ENCODE data around the gene RPP40. TPM values are rescaled to one million over a fixed set of nuclear protein-coding genes. Genes with fewer than 3 reads are reported as not detected.

Gene RPP40
- polyA plus RNA-seq, 1 of the 3 experiments (the other 2 are of a cell fraction) = 9.8 TPM

DNA sequence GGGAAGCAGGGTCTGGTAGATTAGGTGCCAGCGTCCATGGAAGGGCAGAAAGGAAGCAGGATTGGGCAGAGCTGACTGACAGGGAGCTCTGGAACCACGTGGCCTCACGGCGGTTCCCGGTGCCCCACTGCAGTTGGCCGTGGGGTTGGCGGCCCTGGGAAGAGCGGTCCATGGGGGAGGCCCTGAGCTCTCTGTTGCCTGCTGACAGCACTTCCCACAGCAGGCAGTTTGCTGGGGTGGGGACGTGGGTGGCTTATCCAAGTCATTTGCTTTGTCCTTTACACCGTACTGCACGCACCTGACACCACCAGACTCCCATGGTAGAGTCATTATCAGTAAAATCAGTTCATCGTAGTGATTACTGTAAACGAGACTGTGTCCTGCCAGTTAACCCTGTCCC is 56.1 kb downstream of the RPP40 start:
- Histone ChIP-seq H3K9me3 (no peaks in the 10 kb centered on the region), H3K4me2 (no peak overlapping the region), H3K4me1 (ENCODE audit: control insufficient read depth in 1 of 2, insufficient read depth in 2 of 2, low read depth in 1 of 2, low read length in 1 of 2) (peaks cover 7 to 9% of the 10 kb centered on the region in 2 experiments; a peak in 3 of 4 replicates), H3K79me2 (ENCODE audit: insufficient read depth) (no peaks in the 10 kb centered on the region), H3K36me3 (replicated peaks in 1 of 2; ENCODE audit: control insufficient read depth in 1 of 2, insufficient read depth in 2 of 2, low read length in 1 of 2) (peaks cover 0 to 12% of the 10 kb centered on the region in 2 experiments), H2AFZ (ENCODE audit: low read depth) (no peak overlapping the region), H4K20me1 (ENCODE audit: insufficient read depth) (0 out of 2 replicates have a peak, but pooled peaks cover 2% of the 10 kb centered on the region), H3F3A (replicated peaks; ENCODE audit: insufficient read depth) (peaks cover 9% of the 10 kb centered on the region), H3K9me2 (no peaks in the 10 kb centered on the region), H3K27ac (ENCODE audit: low read depth in 2 of 2, low read length in 1 of 2) (no peak overlapping the region), H3K4me3 (ENCODE audit: low read depth in 2 of 2, low read length in 1 of 2) (no peak overlapping the region), H3K27me3 (ENCODE audit: insufficient read depth) (no peaks in the 10 kb centered on the region), H3K9ac (no peak overlapping the region)
- POLR2A ChIA-PET = no interaction called here
- no peak for DNase-seq
- WGBS (ENCODE audit: low lambda C conversion rate) = 97% methylated on average over 8 of the region's 13 CpGs
- CTCF ChIA-PET = interaction anchor here (0.7 to 1.7 kb wide), 3 partner anchors 10 to 19 kb away, joined by 3 to 4 read pairs (median 3); no protein-coding TSS in a partner anchor
- TF ChIP-seq MXI1 (IDR thresholded peaks at IDR 0.05; ENCODE audit: low read depth, low read length) (no peak), CHD2 (IDR thresholded peaks at IDR 0.05; ENCODE audit: low read length, partially characterized antibody) (no peak), MEF2A (IDR thresholded peaks at IDR 0.05; ENCODE audit: borderline replicate concordance, low read depth) (no peak), FOXM1 (IDR thresholded peaks at IDR 0.05; ENCODE audit: low read depth) (no peak), NRF1 (IDR thresholded peaks at IDR 0.05; ENCODE audit: low read depth, low read length) (no peak), TAF1 (IDR thresholded peaks at IDR 0.05; ENCODE audit: borderline replicate concordance, low read depth, low read length) (no peak), JUND (IDR thresholded peaks at IDR 0.05) (no peak), SIN3A (IDR thresholded peaks at IDR 0.05; ENCODE audit: borderline replicate concordance, low read depth, low read length) (no peak), NFIC (IDR thresholded peaks at IDR 0.05; ENCODE audit: borderline replicate concordance) (no peak), GATA2 (CRISPR knock-in tag; IDR thresholded peaks at IDR 0.05) (no peak), RAD21 (IDR thresholded peaks at IDR 0.05; ENCODE audit: low read length) (no peak), EP300 (IDR thresholded peaks at IDR 0.05; ENCODE audit: borderline replicate concordance in 1 of 2, low read depth in 1 of 2, low read length in 1 of 2) (no peak), SMC3 (IDR thresholded peaks at IDR 0.05; ENCODE audit: low read depth, low read length) (no peak), EZH2phosphoT487 (IDR thresholded peaks at IDR 0.05; ENCODE audit: borderline replicate concordance, low read depth) (no peak), FOXJ3 (CRISPR knock-in tag; IDR thresholded peaks at IDR 0.05) (no peak), POLR2AphosphoS5 (IDR thresholded peaks at IDR 0.05; ENCODE audit: low read depth, low read length) (no peak)
- TF ChIP-seq, protein P1, sequence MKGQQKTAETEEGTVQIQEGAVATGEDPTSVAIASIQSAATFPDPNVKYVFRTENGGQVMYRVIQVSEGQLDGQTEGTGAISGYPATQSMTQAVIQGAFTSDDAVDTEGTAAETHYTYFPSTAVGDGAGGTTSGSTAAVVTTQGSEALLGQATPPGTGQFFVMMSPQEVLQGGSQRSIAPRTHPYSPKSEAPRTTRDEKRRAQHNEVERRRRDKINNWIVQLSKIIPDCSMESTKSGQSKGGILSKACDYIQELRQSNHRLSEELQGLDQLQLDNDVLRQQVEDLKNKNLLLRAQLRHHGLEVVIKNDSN (IDR thresholded peaks at IDR 0.05; ENCODE audit: borderline replicate concordance, low read depth) = no peak
- TF ChIP-seq, protein P2, sequence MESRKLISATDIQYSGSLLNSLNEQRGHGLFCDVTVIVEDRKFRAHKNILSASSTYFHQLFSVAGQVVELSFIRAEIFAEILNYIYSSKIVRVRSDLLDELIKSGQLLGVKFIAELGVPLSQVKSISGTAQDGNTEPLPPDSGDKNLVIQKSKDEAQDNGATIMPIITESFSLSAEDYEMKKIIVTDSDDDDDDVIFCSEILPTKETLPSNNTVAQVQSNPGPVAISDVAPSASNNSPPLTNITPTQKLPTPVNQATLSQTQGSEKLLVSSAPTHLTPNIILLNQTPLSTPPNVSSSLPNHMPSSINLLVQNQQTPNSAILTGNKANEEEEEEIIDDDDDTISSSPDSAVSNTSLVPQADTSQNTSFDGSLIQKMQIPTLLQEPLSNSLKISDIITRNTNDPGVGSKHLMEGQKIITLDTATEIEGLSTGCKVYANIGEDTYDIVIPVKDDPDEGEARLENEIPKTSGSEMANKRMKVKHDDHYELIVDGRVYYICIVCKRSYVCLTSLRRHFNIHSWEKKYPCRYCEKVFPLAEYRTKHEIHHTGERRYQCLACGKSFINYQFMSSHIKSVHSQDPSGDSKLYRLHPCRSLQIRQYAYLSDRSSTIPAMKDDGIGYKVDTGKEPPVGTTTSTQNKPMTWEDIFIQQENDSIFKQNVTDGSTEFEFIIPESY (IDR thresholded peaks at IDR 0.05; ENCODE audit: borderline replicate concordance, low read depth) = no peak
- TF ChIP-seq, protein P3, sequence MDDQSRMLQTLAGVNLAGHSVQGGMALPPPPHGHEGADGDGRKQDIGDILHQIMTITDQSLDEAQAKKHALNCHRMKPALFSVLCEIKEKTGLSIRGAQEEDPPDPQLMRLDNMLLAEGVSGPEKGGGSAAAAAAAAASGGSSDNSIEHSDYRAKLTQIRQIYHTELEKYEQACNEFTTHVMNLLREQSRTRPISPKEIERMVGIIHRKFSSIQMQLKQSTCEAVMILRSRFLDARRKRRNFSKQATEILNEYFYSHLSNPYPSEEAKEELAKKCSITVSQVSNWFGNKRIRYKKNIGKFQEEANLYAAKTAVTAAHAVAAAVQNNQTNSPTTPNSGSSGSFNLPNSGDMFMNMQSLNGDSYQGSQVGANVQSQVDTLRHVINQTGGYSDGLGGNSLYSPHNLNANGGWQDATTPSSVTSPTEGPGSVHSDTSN (IDR thresholded peaks at IDR 0.05) = no peak
- TF ChIP-seq, protein P4, sequence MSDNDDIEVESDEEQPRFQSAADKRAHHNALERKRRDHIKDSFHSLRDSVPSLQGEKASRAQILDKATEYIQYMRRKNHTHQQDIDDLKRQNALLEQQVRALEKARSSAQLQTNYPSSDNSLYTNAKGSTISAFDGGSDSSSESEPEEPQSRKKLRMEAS (IDR thresholded peaks at IDR 0.05; ENCODE audit: low read depth) = no peak

Measured in SK-N-SH (cell line).